CD8-positive, alpha-beta memory T cell (primary cell): ENCODE results near the gene ITGAD. TPM values are rescaled to one million over a fixed set of nuclear protein-coding genes. Genes with fewer than 3 reads are reported as not detected.
A peak's percentile ranks its signal among the peaks of the same experiment; 100 is the strongest.

Source experiments
- CTCF ChIA-PET: fragments of 350-600 bp; sonication (Branson Sonifier 250); formaldehyde crosslinking; loops from one replicate; lab custom pipeline; 2021; ENCODE audit warnings: antibody characterized with exemption; lab: Charles Lee
- POLR2A ChIA-PET: fragments of 350-600 bp; sonication (Branson Sonifier 250); formaldehyde crosslinking; loops from one replicate; lab custom pipeline; 2021; ENCODE audit warnings: antibody characterized with exemption; lab: Charles Lee
- DNase-seq, 5 donors: peaks; one replicate each; pipeline versions ENCODE4 v3.0.0 to v3.0.0-alpha.2; 2020 to 2022; ENCODE audit warnings: mixed read lengths in 1 of 5
- H3K27ac ChIP-seq: one replicate; pipeline ENCODE4 v1.7.0; 2013; ENCODE audit warnings: low read depth, mild to moderate bottlenecking, low read length, moderate library complexity
- H3K27me3 ChIP-seq: 2 replicates; pipeline ENCODE4 v1.7.0; 2013; ENCODE audit warnings: low read length, mild to moderate bottlenecking; ENCODE audit not compliant: insufficient read depth, poor library complexity, severe bottlenecking
- H3K36me3 ChIP-seq: 2 replicates; pipeline ENCODE4 v1.7.0; 2013; ENCODE audit warnings: mild to moderate bottlenecking, low read length, moderate library complexity; ENCODE audit not compliant: insufficient read depth
- H3K4me1 ChIP-seq: 2 replicates; pipeline ENCODE4 v1.7.0; 2013; ENCODE audit warnings: mild to moderate bottlenecking, low read length, moderate library complexity; ENCODE audit not compliant: insufficient read depth
- H3K4me3 ChIP-seq: 2 replicates; pipeline ENCODE4 v1.7.0; 2013; ENCODE audit warnings: mild to moderate bottlenecking, low read length
- H3K9me3 ChIP-seq: 2 replicates; pipeline ENCODE4 v1.7.0; 2013; ENCODE audit warnings: mild to moderate bottlenecking, low read length
- H3K27ac Mint-ChIP-seq, 8 donors: one replicate each; pipeline ENCODE4 v1.8.0; 2020 to 2021; ENCODE audit warnings: mixed read lengths in 8 of 8, mild to moderate bottlenecking in 6 of 8, inconsistent platforms in 3 of 8, moderate library complexity in 3 of 8
- H3K27me3 Mint-ChIP-seq, 2 donors: one replicate each; pipeline ENCODE4 v1.8.0; 2020 to 2021; ENCODE audit warnings: mixed read lengths in 2 of 2, mild to moderate bottlenecking in 1 of 2, moderate library complexity in 1 of 2
- H3K36me3 Mint-ChIP-seq, 3 donors: one replicate each; pipeline ENCODE4 v1.8.0; 2020 to 2021; ENCODE audit warnings: mixed read lengths in 3 of 3, inconsistent platforms in 1 of 3, mild to moderate bottlenecking in 1 of 3
- H3K4me1 Mint-ChIP-seq, 3 donors: one replicate each; pipeline ENCODE4 v1.8.0; 2020 to 2021; ENCODE audit warnings: mixed read lengths in 3 of 3, inconsistent platforms in 1 of 3, mild to moderate bottlenecking in 1 of 3
- H3K4me3 Mint-ChIP-seq, 7 donors: one replicate each; pipeline ENCODE4 v1.8.0; 2020 to 2021; ENCODE audit warnings: mixed read lengths in 7 of 7, mild to moderate bottlenecking in 6 of 7, moderate library complexity in 4 of 7, inconsistent platforms in 2 of 7
- H3K9me3 Mint-ChIP-seq, 5 donors: one replicate each; pipeline ENCODE4 v1.8.0; 2020 to 2022; ENCODE audit warnings: mixed read lengths in 5 of 5, mild to moderate bottlenecking in 3 of 5, moderate library complexity in 2 of 5, inconsistent platforms in 1 of 5
- polyA plus RNA-seq: library from polyadenylated mRNA; unstranded; fragments of 300-500 nt; fragmentation: Illumina TruSeq; gene quantifications from one replicate; pipeline ENCODE4 v1.2.3, GENCODE V29; 2021
- total RNA-seq, 2 experiments: library from RNA; stranded (reverse); gene quantifications; one replicate each; pipeline ENCODE4 v1.2.3, GENCODE V29; 2021

Gene ITGAD
- total and polyA plus RNA-seq, 3 experiments from 2014 or later, result 0.12 TPM; not detected in 2

GRCh38 chr16:31465788-31466370, 72.7 kb downstream of the ITGAD start:
- H3K9me3 ChIP-seq, result no peaks in the 10 kb centered on the region
- H3K36me3 Mint-ChIP-seq, result peaks cover 0 to 46% (median 4%) of the 10 kb centered on the region in 3 donors
- H3K27ac Mint-ChIP-seq, result no peak overlapping the region
- H3K9me3 Mint-ChIP-seq, result no peaks in the 10 kb centered on the region
- no peaks in the 10 kb centered on the region for H3K27me3 Mint-ChIP-seq
- no peaks in the 10 kb centered on the region for H3K36me3 ChIP-seq
- peaks cover 6 to 19% (median 12%) of the 10 kb centered on the region in 3 donors for H3K4me1 Mint-ChIP-seq
- no peak overlapping the region for H3K27ac ChIP-seq
- ChIA-PET POLR2A (no interaction called here), CTCF (no interaction called here)
- no peaks in the 10 kb centered on the region for H3K27me3 ChIP-seq
- H3K4me1 ChIP-seq, result peaks cover 18% of the 10 kb centered on the region
- peak overlapping the region in 2 of 7 donors; percentile 50 to 51 for H3K4me3 Mint-ChIP-seq
- no peak for DNase-seq
- H3K4me3 ChIP-seq, result no peak overlapping the region

- Mint-ChIP-seq H3K4me3 (no peak overlapping the region), H3K36me3 (peaks cover 0 to 44% (median 4%) of the 10 kb centered on the region in 3 donors), H3K4me1 (peaks cover 2 to 18% (median 8%) of the 10 kb centered on the region in 3 donors), H3K27me3 (peaks cover 4 to 5% of the 10 kb centered on the region in 2 donors), H3K27ac (peak overlapping the region in 1 of 8 donors; percentile 68), H3K9me3 (no peaks in the 10 kb centered on the region)
- no peak overlapping the region for H3K27ac ChIP-seq
- peaks cover 16% of the 10 kb centered on the region for H3K4me1 ChIP-seq
- no peak for DNase-seq
- H3K4me3 ChIP-seq, result no peak overlapping the region
- no peaks in the 10 kb centered on the region for H3K9me3 ChIP-seq
- no peaks in the 10 kb centered on the region for H3K36me3 ChIP-seq
- peaks cover 2% of the 10 kb centered on the region for H3K27me3 ChIP-seq
- CTCF ChIA-PET, result no interaction called here
- POLR2A ChIA-PET, result no interaction called here
Observed at GRCh38 chr16:31466381-31466841, 73.3 kb downstream of the ITGAD start.

- CTCF ChIA-PET, result interaction anchor here (0.6 kb wide), 1 partner anchor 400 kb away, joined by 3 read pairs; no protein-coding TSS in a partner anchor
- H3K27ac ChIP-seq, result no peak overlapping the region
- H3K36me3 Mint-ChIP-seq, result peaks cover 0 to 40% (median 4%) of the 10 kb centered on the region in 3 donors
Observed at GRCh38 chr16:31467151-31467773, 74.1 kb downstream of the ITGAD start.

GRCh38 chr16:31467858-31468257, 74.7 kb downstream of the ITGAD start:
- Mint-ChIP-seq H3K36me3 (peaks cover 0 to 34% (median 4%) of the 10 kb centered on the region in 3 donors), H3K27me3 (peaks cover 11 to 13% of the 10 kb centered on the region in 2 donors), H3K4me1 (peaks cover 4 to 26% (median 8%) of the 10 kb centered on the region in 3 donors), H3K9me3 (no peaks in the 10 kb centered on the region), H3K4me3 (no peak overlapping the region), H3K27ac (no peak overlapping the region)
- Histone ChIP-seq H3K27ac (no peak overlapping the region), H3K4me3 (no peak overlapping the region), H3K36me3 (no peaks in the 10 kb centered on the region), H3K9me3 (no peaks in the 10 kb centered on the region), H3K27me3 (peaks cover 12% of the 10 kb centered on the region), H3K4me1 (peaks cover 19% of the 10 kb centered on the region)
- CTCF ChIA-PET, result interaction anchor here (0.6 kb wide), 1 partner anchor 399 kb away, joined by 3 read pairs; no protein-coding TSS in a partner anchor
- DNase-seq, result no peak
- POLR2A ChIA-PET, result interaction anchor here (1.2 kb wide), 1 partner anchor 8 kb away, joined by 4 read pairs; the partner anchor contains the start of gene ARMC5

More at GRCh38 chr16:31467151-31467773, 74.1 kb downstream of the ITGAD start:
- Mint-ChIP-seq H3K27me3 (peaks cover 6 to 7% of the 10 kb centered on the region in 2 donors), H3K9me3 (no peaks in the 10 kb centered on the region), H3K4me1 (peaks cover 2 to 20% (median 8%) of the 10 kb centered on the region in 3 donors), H3K27ac (peak overlapping the region in 2 of 8 donors; percentile 50 to 68), H3K4me3 (peak overlapping the region in 1 of 7 donors; percentile 11)
- H3K4me1 ChIP-seq, result peaks cover 19% of the 10 kb centered on the region
- DNase-seq, result no peak
- POLR2A ChIA-PET, result no interaction called here
- H3K36me3 ChIP-seq, result no peaks in the 10 kb centered on the region
- no peaks in the 10 kb centered on the region for H3K9me3 ChIP-seq
- peaks cover 7% of the 10 kb centered on the region for H3K27me3 ChIP-seq
- H3K4me3 ChIP-seq, result no peak overlapping the region

- no peak for DNase-seq
- peaks cover 0 to 14% (median 0%) of the 10 kb centered on the region in 3 donors for H3K36me3 Mint-ChIP-seq
- H3K27ac ChIP-seq, result no peak overlapping the region
- no peak overlapping the region for H3K27ac Mint-ChIP-seq
- peaks cover 8 to 28% (median 8%) of the 10 kb centered on the region in 3 donors for H3K4me1 Mint-ChIP-seq
- H3K4me3 ChIP-seq, result no peak overlapping the region
- H3K27me3 Mint-ChIP-seq, result peaks cover 19 to 23% of the 10 kb centered on the region in 2 donors
- POLR2A ChIA-PET, result no interaction called here
- no peaks in the 10 kb centered on the region for H3K36me3 ChIP-seq
- no peaks in the 10 kb centered on the region for H3K9me3 ChIP-seq
- H3K4me1 ChIP-seq, result peaks cover 19% of the 10 kb centered on the region
- CTCF ChIA-PET, result interaction anchor here (1.3 kb wide), 1 partner anchor 10 kb away, joined by 3 read pairs; no protein-coding TSS in a partner anchor
- H3K4me3 Mint-ChIP-seq, result peak overlapping the region in 2 of 7 donors; percentile 23 to 48
- no peaks in the 10 kb centered on the region for H3K9me3 Mint-ChIP-seq
- peaks cover 13% of the 10 kb centered on the region for H3K27me3 ChIP-seq
Observed at GRCh38 chr16:31470615-31471014, 77.5 kb downstream of the ITGAD start.

GRCh38 chr16:31471241-31471874, 78.2 kb downstream of the ITGAD start:
- Histone ChIP-seq H3K27me3 (peaks cover 13% of the 10 kb centered on the region), H3K4me3 (no peak overlapping the region), H3K36me3 (no peaks in the 10 kb centered on the region), H3K9me3 (no peaks in the 10 kb centered on the region), H3K27ac (no peak overlapping the region), H3K4me1 (peaks cover 21% of the 10 kb centered on the region)
- no peak overlapping the region for H3K27ac Mint-ChIP-seq
- peak overlapping the region in 3 of 7 donors; percentile 23 to 82 (median 35) for H3K4me3 Mint-ChIP-seq
- no peaks in the 10 kb centered on the region for H3K9me3 Mint-ChIP-seq
- ChIA-PET CTCF (no interaction called here), POLR2A (no interaction called here)
- H3K27me3 Mint-ChIP-seq, result peaks cover 19 to 23% of the 10 kb centered on the region in 2 donors
- DNase-seq, result no peak
- peaks cover 0 to 7% (median 0%) of the 10 kb centered on the region in 3 donors for H3K36me3 Mint-ChIP-seq
- H3K4me1 Mint-ChIP-seq, result peaks cover 10 to 33% (median 14%) of the 10 kb centered on the region in 3 donors

GRCh38 chr16:31471875-31472708, 79.0 kb downstream of the ITGAD start, which contains the start of gene TGFB1I1:
Gene TGFB1I1 (plus strand): TSS chr16:31472152. CDS start chr16:31472189, 37 bp downstream.
- Mint-ChIP-seq H3K27me3 (peaks cover 19 to 23% of the 10 kb centered on the region in 2 donors), H3K4me1 (peaks cover 9 to 33% (median 14%) of the 10 kb centered on the region in 3 donors), H3K27ac (no peak within 1 kb of the TSS), H3K9me3 (no peaks in the 10 kb centered on the region), H3K4me3 (peak within 1 kb of the TSS; percentile 48 to 82 (median 71)), H3K36me3 (peaks cover 0 to 5% (median 0%) of the 10 kb centered on the region in 3 donors)
- Histone ChIP-seq H3K27me3 (peaks cover 13% of the 10 kb centered on the region), H3K4me3 (peak within 1 kb of the TSS; percentile 22), H3K27ac (no peak within 1 kb of the TSS), H3K9me3 (no peaks in the 10 kb centered on the region), H3K4me1 (peaks cover 15% of the 10 kb centered on the region), H3K36me3 (no peaks in the 10 kb centered on the region)
- POLR2A ChIA-PET, result interaction anchor here (0.6 kb wide), 1 partner anchor 12 kb away, joined by 3 read pairs; no protein-coding TSS in a partner anchor
- DNase-seq, result no peak
- CTCF ChIA-PET, result no interaction called here
